Measurements from ENCODE around the gene NAIF1.

DNA sequence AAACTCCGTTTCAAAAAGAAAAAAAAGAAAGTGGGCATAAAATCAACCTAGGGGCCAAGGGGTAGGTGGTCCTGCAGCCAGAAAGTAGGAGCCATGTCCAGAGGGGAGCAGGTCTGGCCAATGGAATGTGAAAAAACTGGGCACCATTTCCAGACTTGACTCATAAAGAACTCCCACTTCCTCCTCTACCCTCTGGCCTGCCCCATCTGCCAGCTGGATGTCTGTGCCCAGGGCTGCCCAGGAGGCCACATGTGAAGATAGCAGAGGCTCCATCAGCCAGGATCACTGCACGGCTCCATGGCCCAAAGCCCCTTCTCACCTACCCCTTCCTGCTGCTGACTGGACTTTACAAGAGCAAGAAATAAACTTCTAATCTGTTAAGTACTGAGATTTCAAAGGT lies 44.2 kb downstream of the NAIF1 start:
- TF ChIP-seq, protein P1, sequence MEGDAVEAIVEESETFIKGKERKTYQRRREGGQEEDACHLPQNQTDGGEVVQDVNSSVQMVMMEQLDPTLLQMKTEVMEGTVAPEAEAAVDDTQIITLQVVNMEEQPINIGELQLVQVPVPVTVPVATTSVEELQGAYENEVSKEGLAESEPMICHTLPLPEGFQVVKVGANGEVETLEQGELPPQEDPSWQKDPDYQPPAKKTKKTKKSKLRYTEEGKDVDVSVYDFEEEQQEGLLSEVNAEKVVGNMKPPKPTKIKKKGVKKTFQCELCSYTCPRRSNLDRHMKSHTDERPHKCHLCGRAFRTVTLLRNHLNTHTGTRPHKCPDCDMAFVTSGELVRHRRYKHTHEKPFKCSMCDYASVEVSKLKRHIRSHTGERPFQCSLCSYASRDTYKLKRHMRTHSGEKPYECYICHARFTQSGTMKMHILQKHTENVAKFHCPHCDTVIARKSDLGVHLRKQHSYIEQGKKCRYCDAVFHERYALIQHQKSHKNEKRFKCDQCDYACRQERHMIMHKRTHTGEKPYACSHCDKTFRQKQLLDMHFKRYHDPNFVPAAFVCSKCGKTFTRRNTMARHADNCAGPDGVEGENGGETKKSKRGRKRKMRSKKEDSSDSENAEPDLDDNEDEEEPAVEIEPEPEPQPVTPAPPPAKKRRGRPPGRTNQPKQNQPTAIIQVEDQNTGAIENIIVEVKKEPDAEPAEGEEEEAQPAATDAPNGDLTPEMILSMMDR (IDR thresholded peaks at IDR 0.05 in 4 of 5, conservative IDR thresholded peaks at IDR 0.05 in 1 of 5) = no peak
- no peak for TF ChIP-seq POLR2A (IDR thresholded peaks at IDR 0.05)
